NCI-H2081 treated with DMSO at 0.1 percent for 48 hours (cell line): ENCODE measurements around the gene EMILIN2.

Experiments used
- DNase-seq: peaks from one replicate; lab custom pipeline; 2025; lab: John Stamatoyannopoulos, UW

The EMILIN2 gene

DNA sequence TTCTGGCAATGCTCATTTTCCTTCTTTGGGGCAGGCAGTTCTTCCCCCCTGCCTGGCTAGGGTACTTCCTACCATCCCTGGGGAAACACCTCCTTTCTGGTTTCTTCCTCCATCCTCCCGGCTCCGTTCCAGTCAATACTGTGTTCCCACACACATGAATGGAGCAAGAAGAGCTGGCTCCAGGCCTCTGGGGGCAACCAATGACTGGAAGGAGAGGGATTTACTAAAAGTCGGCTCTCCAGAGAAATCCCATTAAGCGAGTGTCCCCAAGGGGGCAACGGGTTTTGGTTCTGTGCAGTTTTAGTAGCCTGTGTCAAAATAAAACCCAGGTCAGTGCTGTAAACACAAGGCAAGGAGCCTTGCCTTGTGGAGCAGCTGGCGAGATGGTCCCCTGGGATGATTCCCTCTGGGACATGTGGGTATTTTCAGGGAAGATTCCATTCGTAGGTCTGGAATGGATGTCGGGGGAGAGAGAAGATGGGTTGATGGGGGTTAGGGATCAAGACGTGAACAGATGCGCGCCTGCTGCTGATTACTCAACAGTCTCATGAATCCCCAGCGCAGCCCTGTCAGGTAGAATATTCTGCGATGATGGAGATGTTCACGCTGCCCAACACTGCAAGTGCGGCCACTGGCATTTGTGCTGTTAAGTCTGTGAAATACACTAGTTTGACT, 32.0 kb downstream of the EMILIN2 start:
- no peak for DNase-seq

GRCh38 chr18:2879889-2880288, 33.1 kb downstream of the EMILIN2 start:
- no peak for DNase-seq

DNA sequence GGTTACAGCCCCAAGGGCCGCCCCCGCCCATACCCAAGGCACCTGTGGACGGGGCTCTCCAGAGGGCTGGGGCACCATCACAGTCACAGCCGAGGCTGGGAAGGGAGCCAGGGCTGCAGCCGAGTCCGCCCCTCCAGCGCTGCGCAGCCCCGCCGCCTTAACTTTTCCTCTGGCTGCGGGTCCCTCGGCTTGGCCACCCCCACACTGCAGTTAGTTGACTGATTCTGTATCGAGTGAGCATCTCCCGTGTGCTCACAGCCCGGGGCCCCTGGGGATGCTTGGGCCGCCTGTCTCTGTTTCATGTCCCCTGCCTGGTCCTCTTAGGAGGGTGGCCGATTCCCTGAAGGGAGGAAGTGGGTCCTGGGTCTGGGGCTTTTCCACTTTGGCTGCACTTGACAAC, 33.7 kb downstream of the EMILIN2 start:
- no peak for DNase-seq

DNA sequence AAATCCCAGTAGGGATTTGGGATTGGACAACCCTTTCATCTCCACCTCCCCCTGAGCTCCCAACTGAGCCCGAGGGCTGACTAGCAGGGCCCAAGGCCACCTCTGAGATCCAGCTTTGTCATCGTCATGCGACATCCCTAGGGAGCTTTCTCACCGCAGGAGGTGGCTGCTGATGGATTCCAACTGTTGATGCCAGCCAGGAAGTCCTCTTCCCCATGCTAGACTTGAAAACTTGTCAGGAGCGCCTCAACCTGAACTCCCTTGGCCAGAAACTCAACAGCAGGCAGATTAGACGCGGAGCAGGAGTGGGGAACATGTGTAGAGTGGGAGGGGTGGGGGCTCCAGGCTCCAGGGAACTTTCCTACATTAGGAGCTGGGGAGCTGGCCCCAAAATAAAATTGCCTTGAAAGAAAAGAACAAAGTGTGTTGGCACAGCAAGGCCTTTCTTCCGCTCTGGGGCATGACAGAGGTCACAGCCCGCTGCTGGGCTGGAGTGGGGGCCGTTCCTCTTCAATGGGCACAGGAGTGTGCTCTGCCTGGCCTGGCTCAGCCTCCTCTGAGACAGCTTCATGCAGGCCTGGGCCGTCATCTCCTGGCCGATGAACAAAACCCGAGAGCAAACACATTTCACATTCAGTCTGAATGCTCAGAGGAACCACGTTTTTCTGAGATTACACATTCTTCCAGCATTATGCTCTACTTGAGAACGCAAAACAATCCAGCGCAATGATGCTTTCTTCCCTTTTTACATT, 34.5 kb downstream of the EMILIN2 start:
- no peak for DNase-seq

GRCh38 chr18:2881840-2882195, 35.0 kb downstream of the EMILIN2 start:
- no peak for DNase-seq

DNA sequence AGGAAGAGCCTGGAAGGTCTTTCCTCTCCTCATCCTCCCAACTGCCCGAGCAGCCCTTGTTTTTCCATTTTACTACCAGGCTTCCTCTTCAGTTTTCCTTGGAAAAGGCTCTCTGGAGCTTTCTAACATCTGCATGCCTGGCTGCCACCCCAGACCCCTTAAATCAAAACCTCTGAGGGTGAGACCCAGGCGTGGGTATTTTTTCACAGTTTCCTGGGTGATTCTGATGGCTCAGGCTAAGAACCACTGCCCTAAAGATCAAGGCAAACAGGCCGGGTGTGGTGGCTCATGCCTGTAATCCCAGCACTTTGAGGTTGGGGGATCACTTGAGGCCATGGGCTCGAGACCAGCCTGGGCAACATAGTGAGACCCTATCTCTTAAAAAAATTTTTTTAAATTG, 35.4 kb downstream of the EMILIN2 start:
- DNase-seq, result no peak

DNA sequence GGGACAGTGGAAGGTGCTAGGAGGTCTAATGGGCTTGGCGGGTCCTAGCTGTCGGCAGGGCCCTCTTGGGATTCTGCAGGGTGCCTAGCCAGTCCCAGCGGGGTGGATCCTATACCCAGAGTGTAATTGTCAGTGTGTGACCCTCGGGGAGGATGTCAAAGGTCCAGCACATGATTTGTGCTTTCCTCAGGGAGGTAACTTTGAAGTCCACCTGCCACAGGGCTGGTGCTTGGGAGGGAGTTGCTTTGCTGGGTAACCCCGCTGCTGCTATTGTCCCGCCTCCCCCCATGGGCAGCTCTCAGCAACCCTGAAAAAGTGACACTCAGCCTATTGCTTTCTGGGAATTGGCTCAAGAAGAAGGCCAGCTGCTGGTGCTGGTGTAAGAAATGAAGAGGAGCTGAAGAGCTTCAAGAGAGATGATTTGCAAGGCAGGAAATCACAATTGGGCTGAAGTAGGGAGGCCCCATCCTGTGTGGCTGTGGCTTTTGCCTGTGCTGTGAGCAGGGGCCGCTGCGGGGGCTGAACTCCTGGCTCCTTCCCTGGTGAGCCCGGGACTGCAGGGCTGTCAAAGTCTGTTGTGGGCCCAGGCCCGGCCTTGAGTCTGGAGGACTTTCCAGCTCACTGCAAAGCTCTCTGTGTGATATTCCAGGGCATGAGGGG, 36.4 kb downstream of the EMILIN2 start:
- no peak for DNase-seq

GRCh38 chr18:2884706-2885285, 38.0 kb downstream of the EMILIN2 start:
- no peak for DNase-seq

DNA sequence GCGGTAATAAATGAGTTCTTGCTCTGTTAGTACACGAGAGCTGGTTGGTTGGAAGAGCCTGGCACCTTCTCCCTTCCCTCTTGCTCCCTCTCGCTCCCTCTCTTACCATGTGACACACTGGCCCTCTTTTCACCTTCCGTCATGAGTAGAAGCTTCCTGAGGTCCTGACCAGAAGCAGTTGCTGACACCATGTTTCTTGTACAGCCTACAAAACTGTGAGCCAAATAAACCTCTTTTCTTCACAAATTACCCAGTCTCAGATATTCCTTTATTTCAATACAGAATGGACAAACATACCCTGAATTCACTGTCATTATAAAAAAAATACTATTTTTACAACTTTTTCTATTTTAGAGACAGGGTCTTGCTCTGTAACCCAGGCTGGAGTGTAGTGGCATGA, 40.7 kb downstream of the EMILIN2 start:
- DNase-seq, result no peak

DNA sequence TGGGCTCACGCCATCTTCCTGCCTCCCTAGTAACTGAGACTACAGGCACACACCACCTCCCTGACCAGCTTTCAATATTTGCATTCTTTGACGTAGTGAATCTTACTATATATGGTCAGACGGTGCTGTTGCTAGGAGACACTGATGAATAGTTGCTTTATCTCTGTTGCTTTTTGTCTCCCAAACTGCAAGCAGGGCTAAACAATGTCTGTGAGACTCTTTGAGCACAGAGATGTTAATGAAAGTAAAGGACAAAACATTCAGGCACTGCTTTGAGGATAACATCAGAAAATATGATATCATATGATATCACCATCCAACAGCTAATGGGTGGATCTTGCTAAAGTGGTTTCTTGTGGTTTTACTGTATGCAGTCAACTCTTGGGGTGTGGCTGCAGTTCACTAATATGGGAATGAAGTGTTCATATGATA, 43.0 kb downstream of the EMILIN2 start:
- DNase-seq, result no peak

- DNase-seq, result no peak
These were observed 43.8 kb downstream of the EMILIN2 start for GRCh38 chr18:2890606-2891005.

GRCh38 chr18:2891526-2892431, 45.0 kb downstream of the EMILIN2 start:
- no peak for DNase-seq

- DNase-seq, result no peak
These were observed 46.2 kb downstream of the EMILIN2 start for GRCh38 chr18:2893056-2893455.

DNA sequence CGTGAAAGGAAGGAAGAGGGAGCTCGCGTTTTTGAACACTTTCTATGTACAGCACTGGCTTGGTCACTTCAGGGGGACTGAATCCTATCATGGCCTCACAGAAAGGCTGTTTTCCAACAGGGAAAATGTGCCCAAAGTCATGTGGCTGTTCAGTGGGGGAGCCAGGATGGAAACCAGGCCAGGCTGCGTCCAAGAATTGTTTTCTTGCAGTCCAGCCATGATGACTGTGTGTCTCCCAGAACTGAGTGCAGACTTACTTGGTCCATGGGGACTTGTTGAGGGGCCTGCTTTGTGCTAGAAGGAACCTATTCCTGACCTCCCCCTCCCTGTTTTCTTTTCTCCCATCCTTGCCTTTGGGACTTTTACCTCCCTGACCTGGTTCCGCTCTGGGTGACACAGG, 46.9 kb downstream of the EMILIN2 start:
- no peak for DNase-seq

GRCh38 chr18:2894131-2894840, 47.5 kb downstream of the EMILIN2 start:
- DNase-seq, result no peak

DNA sequence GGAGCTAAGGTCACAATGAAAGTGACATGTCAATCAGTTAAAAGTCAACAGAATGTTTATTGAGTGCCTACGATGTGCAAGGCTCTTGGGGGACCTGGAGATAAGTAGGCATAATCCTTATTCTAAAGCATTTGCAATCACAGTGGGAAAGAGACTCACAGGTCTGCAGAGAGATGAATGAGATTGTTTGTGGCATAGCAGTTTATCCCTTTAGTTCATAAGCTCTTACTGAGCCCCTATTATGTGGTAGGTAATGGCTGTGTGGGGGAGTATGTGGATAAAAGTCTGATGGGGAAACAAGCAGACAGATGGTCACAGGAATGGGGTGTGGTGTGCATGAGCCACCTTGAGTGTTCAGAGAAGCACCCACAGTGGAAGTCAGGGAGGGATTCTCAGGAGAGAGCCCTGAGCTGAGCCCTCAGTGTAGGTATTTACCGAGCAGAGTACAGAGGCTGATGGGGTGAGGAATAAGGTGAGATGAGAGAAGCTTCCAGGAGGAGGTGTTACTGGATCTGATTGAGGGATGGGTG, 48.1 kb downstream of the EMILIN2 start:
- no peak for DNase-seq

GRCh38 chr18:2895391-2895790, 48.6 kb downstream of the EMILIN2 start:
- DNase-seq, result no peak

DNA sequence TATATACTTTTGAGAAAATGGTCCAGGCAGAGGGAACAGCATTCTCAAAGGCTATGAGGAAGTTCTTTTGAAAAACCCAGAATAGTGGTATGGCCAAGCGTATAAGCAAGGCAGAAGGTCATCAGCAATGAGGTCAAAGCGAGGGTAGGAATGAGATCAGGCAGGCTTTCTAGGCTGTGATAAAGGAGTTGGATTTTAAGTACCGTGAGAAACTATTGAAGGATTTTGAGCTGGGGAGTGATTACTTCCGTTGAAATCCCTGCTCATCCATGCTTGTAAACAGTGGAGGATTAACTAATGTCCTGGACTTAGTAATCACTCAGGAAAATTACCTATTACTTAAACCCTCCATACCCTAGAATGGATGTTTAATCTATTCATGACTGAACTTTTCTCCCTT, 50.2 kb downstream of the EMILIN2 start:
- no peak for DNase-seq

DNA sequence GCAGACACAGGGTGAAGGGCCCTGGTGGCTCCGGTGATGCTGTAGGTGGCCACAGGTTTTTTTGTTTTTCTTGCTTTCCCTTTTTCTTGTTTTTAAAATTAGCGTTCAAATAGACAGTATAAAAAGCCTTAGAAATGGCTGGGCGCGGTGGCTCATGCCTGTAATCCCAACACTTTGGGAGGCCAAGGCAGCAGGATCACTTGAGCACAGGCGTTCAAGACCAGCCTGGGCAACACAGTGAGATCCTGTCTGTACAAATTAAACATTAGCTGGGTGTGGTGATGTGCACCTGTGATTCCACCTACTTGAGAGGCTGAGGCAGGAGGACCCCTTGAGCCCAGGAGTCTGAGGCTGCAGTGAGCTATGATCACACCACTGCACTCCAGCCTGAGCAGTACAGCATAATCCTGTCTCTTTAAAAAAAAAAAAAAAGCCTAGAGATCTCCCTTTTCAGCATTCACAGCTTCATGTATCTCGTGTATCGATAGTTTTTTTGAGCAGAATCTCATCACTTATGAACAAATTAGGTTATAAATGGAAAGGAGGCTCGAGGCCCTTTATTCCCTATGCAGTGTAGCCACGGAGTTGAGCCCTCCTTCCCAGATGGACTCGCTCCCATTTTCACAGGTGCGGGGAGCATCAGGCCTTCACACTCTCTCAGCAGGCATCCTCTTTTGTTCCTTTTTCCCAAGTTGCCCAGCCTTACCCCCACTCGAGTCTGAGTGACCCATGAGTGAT, 50.8 kb downstream of the EMILIN2 start:
- no peak for DNase-seq

- no peak for DNase-seq
These were observed 51.4 kb downstream of the EMILIN2 start for GRCh38 chr18:2898186-2898640.
